HL-60 (cell line): Measurements from ENCODE around the gene PRIM1.

Experiments
- DNase-seq, 2 experiments: peaks; one replicate each; pipeline ENCODE4 v3.0.0-alpha.2; 2010 to 2020; ENCODE audit warnings: low read depth in 1 of 2, low spot score in 1 of 2
- H3K27ac ChIP-seq: fragments of 250-450 bp; sonication (Bioruptor Pico); replicated peaks from 2 replicates; pipeline ENCODE4 v1.5.1; 2020; ENCODE audit warnings: mild to moderate bottlenecking, moderate library complexity
- H3K27me3 ChIP-seq: fragments of 250-450 bp; sonication (Bioruptor Pico); 2 replicates; pipeline ENCODE4 v1.5.1; 2021; ENCODE audit warnings: mild to moderate bottlenecking, moderate library complexity; ENCODE audit not compliant: insufficient read depth, poor library complexity, severe bottlenecking
- H3K4me3 ChIP-seq: replicated peaks from 2 replicates; pipeline ENCODE4 v1.5.1; 2011; ENCODE audit warnings: mild to moderate bottlenecking, control low read depth, low read length; ENCODE audit not compliant: insufficient read depth
- CTCF ChIP-seq: IDR thresholded peaks from one replicate; pipeline ENCODE4 v1.5.1; 2011; ENCODE audit warnings: low read length, control low read depth, inconsistent platforms; ENCODE audit not compliant: insufficient read depth
- GABPA ChIP-seq: IDR thresholded peaks from 2 replicates; pipeline ENCODE4 v1.6.1; 2012; ENCODE audit warnings: low read depth
- POLR2AphosphoS5 ChIP-seq: IDR thresholded peaks from 2 replicates; pipeline ENCODE4 v1.6.1; 2012; ENCODE audit warnings: low read depth
- REST ChIP-seq: IDR thresholded peaks from 2 replicates; pipeline ENCODE4 v1.6.1; 2012; ENCODE audit warnings: low read depth; ENCODE audit not compliant: insufficient replicate concordance
- SPI1 ChIP-seq: IDR thresholded peaks from 2 replicates; pipeline ENCODE4 v1.6.1; 2012; ENCODE audit warnings: low read depth, mild to moderate bottlenecking, borderline replicate concordance

Gene PRIM1

GRCh38 chr12:56761812-56762211 is 9.7 kb upstream of the PRIM1 start:
- Histone ChIP-seq H3K27me3 (no peaks in the 10 kb centered on the region), H3K4me3 (no peak overlapping the region), H3K27ac (no peak overlapping the region)
- no peak for DNase-seq
- TF ChIP-seq POLR2AphosphoS5: no peak
- TF ChIP-seq REST: no peak
- no peak for TF ChIP-seq GABPA
- TF ChIP-seq CTCF: no peak
- TF ChIP-seq SPI1: no peak

- no peak for TF ChIP-seq POLR2AphosphoS5
- TF ChIP-seq CTCF: no peak
- TF ChIP-seq GABPA: no peak
- TF ChIP-seq REST: no peak
- TF ChIP-seq SPI1: no peak
Measured at GRCh38 chr12:56760460-56760859, 8.3 kb upstream of the PRIM1 start.

GRCh38 chr12:56759263-56759908 is 7.3 kb upstream of the PRIM1 start:
- H3K27me3 ChIP-seq: no peaks in the 10 kb centered on the region
- no peak for TF ChIP-seq GABPA
- TF ChIP-seq CTCF: no peak
- TF ChIP-seq REST: no peak
- no peak for TF ChIP-seq SPI1
- TF ChIP-seq POLR2AphosphoS5: no peak
- no peak for DNase-seq
- no peak overlapping the region for H3K27ac ChIP-seq
- H3K4me3 ChIP-seq: no peak overlapping the region

More at GRCh38 chr12:56760460-56760859, 8.3 kb upstream of the PRIM1 start:
- H3K27ac ChIP-seq: no peak overlapping the region
- no peaks in the 10 kb centered on the region for H3K27me3 ChIP-seq
- H3K4me3 ChIP-seq: no peak overlapping the region
- no peak for DNase-seq
